GM18520 (cell line): ENCODE data around the gene RAB6A.
"Not testable (repeated sequence)": the region's sequence is repeated elsewhere in the genome, so short reads cannot be mapped to it uniquely, and the experiment has no call there.

Experiments used
- ATAC-seq: cut with Tn5 transposase; IDR thresholded peaks from one replicate; pipeline ENCODE4 v1.9.1; 2021; ENCODE audit not compliant: unreplicated experiment

RAB6A gene

DNA sequence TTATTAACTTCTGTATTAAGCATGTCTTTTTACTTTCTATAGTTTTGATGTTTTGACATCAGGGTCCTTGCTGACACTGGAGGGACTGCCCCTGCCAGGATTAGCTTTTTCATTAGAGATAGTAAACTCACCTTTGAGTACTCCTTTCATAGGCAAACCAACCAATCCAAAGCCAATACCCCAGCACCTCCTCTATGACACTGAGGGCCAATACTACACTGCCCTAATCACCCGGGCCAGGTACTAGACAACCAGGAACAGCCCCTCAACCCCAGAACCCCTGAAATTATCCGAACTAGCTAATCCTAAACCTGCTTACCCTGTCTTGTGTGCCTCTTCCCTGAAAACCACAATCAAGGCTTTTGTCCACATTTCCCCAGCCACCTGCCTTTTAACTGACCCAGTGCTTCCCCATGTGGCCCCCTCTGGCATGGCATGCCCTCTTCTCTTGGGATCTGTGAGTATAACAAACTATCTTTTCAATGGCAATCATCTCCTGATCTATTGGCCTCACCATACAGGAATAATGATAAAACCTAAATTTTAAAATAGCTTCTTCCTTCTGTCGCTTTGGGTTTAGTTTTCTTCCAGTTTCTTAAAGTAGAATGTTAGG, 31.2 kb downstream of the RAB6A start:
- ATAC-seq = no peak

GRCh38 chr11:73728000-73728399, 32.9 kb downstream of the RAB6A start:
- no peak for ATAC-seq

DNA sequence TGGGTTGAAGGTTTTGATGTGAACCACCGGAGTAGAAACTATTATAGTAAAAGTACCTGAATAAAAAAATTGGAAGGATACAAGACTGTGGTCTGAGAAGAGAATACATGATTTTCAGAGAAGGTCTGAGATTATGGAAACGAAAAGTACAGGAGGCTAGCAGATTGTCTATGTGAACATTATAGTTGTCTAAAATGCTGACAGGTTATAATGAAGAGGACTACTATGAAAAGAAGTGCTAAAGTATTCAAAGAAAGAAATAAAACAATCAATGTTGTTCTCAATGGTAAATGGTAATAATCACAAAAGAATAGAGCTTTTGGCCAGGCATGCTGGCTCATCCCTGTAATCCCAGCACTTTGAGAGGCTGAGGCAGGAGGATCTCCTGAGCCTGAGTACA, 34.0 kb downstream of the RAB6A start:
- ATAC-seq = no peak

GRCh38 chr11:73717136-73717535, 43.7 kb downstream of the RAB6A start:
- no peak for ATAC-seq

DNA sequence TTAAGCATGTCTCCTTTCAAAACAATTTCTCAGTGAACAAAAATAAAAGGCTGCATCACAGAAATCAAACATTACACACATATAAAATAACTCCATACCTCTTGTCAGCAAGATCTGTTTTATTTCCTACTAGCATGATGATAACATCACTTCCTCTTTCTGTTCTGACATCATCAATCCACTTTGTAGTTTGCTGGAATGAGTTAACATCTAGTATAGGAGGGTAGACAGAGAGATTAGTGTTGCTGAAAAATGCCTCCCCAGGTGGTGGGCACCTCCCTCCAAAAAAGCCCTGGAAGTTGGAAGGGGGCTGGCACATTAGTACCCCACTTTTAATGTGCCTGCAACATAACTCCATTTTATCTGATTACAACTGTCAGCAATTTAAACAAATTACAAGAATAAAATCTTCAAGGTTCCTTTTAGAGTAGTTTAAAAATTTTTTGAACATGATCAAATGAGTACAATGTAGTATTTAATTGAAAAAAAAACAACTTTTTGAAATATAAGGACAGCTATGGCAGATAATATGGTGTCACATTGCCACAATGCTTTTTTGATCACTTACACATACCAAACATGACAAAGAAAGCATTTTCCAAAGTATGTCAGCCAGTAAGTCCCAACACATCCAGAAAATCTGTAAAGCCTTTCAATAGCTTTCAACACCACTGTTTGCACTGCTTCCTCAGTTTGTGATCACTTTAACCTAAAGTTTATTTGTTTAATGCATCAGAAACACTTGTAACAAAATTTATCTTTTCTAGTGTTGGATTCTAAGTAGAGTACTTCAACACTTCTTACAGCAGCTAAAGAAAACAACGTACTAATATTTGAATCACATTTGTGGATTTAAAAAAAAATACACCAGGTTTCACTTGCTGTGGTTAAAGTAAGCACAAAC, 44.5 kb downstream of the RAB6A start:
- no peak for ATAC-seq

DNA sequence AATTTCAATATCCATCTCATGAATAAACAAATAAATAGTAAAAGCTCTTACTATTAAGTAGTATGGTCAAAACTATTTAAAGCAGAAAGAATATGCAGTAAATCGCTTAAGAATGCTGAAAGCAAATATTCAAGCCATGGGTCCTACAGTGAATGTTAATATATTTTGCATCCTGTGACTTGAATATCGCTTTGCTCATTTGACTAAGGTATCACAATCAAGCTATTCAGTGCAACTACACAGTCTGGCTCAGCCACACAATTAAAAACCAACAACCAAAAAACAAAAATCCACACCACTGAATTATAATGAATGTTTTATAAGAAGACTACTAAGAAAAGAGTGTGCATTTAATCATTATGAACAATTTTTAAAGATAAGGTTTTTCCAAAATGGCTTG, 45.3 kb downstream of the RAB6A start:
- ATAC-seq = no peak

GRCh38 chr11:73710964-73711363, 49.9 kb downstream of the RAB6A start:
- ATAC-seq = no peak

GRCh38 chr11:73705053-73705452, 55.8 kb downstream of the RAB6A start:
- no peak for ATAC-seq

DNA sequence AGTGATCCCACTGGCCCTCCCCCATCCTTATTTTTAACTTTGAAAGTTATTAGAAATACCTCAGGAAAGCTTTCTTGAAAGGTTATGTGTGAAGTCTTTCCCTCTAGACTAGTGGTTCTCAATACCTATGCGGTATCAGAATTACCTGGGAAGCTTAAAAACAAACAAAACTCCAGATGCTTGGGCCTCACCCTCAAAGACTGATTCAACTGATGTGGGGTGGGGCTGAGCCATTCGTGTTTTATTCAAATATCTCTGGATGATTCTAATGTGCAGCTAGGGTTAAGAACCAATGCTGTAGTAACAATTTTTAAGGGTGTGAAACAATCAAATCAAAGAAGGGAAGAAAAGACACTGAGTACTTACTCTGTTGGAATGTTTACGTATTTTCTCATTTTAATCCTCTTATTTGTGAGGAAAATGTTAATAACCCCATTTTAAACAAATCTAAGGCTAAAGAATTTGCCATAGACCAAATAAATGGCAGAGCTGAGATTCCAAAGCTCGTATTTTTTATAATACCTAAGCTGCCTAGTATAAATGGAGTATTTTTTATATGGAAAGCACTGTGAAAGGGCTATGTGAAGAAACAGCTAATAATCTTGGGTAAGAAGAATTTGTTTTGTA, 66.9 kb downstream of the RAB6A start:
- ATAC-seq = no peak

DNA sequence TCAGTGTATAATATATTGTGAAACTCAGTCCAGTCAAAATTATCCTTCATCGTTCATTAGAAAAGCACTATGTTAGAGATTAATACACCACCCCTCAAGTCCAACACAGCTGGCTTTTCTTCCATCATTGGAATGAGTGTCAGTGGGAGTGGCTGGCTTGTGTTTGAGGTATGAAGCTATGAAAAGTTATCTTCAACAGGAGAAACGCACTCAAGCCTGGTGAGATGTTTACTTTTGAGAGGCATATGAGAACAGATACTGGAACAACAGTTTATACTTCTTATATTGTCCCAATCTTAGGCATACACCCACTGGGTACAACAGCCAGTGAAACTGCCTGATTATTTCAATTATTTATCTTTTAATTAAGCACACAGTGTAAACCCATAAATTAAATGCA, 80.2 kb downstream of the RAB6A start:
- no peak for ATAC-seq

- ATAC-seq = not testable (repeated sequence)
These were observed 84.3 kb downstream of the RAB6A start for GRCh38 chr11:73676552-73676951.

DNA sequence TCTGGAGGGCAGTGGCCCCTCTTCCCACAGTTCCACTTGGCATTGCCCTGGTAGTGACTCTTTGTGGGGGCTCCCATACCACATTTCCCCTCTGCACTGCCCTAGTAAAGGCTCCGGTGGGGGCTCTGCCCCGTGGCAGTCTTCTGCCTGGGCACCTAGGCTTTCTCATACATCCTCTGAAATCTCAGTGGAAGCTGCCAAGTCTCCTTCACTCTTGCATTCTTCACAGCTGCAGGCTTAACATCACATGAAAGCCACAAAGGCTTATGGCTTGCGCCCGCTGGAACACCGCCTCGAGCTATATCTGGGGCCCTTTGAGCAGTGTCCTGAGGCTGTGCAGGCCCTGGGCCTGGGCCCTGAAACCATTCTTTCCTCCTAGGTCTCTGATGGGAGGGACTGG, 89.2 kb downstream of the RAB6A start:
- no peak for ATAC-seq

DNA sequence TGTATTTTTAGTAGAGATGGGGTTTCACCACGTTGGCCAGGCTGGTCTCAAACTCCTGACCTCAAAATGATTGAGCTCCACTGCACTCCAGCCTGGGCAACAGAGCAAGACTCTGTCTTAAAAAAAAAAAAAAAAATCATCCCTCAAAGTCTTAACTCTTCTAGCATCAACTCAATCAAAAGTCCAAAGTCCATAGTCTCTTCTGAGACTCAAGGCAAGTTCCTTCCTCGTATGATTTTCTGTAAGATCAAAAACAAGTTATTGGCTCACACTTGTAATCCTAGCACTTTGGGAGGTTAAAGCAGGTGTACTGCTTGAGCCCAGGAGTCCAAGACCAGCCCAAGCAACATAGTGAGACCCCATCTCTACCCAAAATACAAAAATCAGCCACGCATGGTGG, 90.1 kb downstream of the RAB6A start:
- ATAC-seq = no peak

DNA sequence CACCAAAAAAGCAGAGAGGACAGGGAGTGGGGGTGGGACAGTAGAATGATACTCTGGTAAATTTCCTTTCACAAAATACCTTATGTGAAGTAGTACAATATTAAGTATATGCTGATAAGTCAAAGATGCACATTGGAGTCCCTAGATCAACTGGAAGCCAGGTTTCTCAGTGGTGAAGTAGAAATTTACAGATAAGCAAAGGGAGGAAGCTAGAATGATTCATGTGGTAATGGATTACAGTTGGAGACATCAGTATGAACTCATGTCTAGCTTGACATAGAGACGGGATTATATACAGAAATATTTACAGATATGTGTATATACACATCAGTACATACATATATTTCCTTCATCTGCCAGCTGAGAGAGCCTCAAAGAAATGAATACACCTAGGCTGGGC, 93.0 kb downstream of the RAB6A start:
- ATAC-seq = no peak

DNA sequence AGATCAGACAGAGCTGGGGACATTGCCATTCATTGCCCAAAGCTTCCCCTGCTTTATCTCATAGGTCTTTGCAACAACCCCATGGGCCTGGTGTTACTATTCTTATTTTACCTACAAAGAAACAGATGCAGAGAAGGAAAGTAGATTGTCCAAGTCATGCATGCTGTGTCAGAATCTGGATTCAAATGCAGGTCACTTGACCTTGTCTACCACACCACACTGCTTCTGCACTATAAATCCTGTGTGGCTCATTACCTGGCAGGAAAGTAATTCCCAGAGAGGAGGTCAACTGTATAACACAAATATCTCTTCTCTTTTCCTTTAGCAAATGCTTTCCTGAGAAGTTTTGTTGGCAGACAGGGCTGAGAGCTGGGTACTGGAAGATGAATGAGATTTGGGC, 96.0 kb downstream of the RAB6A start:
- no peak for ATAC-seq

- ATAC-seq = no peak
These were observed 97.0 kb downstream of the RAB6A start for GRCh38 chr11:73663604-73664495.

DNA sequence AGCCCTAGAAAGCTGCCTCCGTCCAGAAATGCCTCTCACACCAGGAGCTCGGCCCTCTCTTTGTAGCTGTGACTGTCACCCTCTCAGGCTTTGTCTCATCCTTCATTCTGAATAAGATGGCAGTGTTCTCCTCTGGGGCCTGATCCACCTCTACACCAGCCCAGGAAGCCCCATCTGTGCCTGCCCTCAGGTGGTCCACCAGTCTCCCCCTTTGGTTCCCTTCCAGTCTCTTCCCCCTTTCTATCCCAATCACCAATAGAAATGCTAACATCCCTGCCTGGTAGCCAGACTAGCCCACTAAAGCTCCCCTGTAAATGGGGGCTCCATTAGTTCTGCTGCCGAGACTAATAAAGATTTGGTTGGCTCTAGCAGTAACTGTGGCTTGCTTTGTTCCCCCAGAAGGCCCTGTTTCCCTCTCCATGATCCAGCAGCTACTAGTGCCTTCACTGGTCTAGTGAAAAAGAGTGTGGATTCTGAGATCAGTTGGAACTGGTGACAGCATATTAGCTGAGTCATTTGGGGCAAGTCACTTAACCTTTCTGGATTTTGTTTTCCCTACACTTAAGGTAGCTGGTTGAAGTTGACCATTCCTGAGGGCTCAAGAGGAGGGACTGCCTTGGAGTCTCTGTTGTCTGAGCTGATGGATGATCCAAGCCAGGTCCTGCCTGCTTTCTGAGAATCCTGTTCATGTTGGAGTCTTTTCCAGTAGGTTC, 98.3 kb downstream of the RAB6A start:
- no peak for ATAC-seq

GRCh38 chr11:73661035-73661628, 99.7 kb downstream of the RAB6A start:
- ATAC-seq = no peak

- ATAC-seq = no peak
These were observed 100.3 kb downstream of the RAB6A start for GRCh38 chr11:73660497-73661034.

DNA sequence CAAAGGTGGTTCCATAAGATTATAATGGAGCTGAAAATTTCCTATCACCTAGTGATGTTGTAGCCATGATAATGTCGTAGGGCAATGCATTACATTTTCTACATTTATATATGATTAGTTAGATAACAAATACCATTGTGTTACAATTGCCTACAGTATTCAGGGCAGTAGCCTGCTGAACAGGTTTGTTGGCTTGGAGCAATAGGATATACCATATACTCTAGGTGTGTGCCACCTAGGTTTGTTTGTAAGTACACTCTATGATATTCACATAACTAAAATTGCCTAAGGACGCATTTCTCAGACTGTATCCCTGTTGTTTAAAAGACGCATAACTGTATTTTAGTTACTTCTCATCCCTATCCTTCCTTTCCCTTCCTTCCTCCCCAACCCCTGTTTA, 100.9 kb downstream of the RAB6A start:
- no peak for ATAC-seq
